ENCODE results near the gene GLYATL1B. TPM values are rescaled to one million over a fixed set of nuclear protein-coding genes. Genes with fewer than 3 reads are reported as not detected.
A peak's percentile ranks its signal among the peaks of the same experiment; 100 is the strongest.
"Not testable (repeated sequence)": the region's sequence is repeated elsewhere in the genome, so short reads cannot be mapped to it uniquely, and the experiment has no call there.

Gene GLYATL1B
- total RNA-seq, 2 donors from 2014 or later, result not detected

DNA sequence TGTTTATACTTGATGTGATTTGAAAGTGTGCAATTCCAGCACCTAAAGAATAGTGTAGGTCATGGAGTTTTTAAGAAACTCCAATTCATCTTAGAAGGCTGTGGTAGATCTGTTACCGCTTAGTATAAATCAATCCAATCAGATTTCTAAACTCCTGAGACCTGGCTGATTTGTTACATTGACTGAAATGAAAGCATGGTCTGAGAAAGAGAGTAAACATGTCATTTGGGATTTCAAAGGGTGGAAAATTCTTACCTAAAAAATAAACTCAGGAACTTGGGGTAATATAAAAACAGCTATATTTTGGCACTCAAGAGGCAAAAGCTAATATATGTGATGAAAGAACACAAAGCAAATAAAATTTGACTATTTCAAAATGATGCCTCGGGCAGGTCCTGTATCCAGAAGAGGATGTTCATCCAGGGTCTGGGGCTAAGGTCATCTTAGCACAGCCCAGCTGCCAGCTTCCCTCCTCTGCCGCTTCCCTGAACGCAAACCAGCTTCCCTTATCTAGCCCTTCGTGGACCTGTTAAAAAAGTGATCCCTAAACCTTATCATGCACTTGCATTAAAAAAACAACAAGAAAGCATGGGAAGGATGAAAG, 10.0 kb downstream of the GLYATL1B start:
- H3K27ac ChIP-seq; H3K27me3 ChIP-seq (replicated peaks; ENCODE audit: insufficient read depth); intact Hi-C loops (cut with DNase I); H3K9me3 ChIP-seq; DNase-seq (ENCODE audit: low spot score); H3K36me3 ChIP-seq; H3K4me1 ChIP-seq (replicated peaks); H3K4me3 ChIP-seq: not testable (repeated sequence)
- WGBS, result 86% methylated on average over 5 of the region's 5 CpGs

GRCh38 chr11:59097113-59097708, 11.1 kb downstream of the GLYATL1B start:
- DNase-seq (ENCODE audit: low spot score), result peak; percentile 36
- no peaks in the 10 kb centered on the region for H3K4me1 ChIP-seq (replicated peaks)
- intact Hi-C loops (cut with DNase I), result no loop called here
- no peak overlapping the region for H3K4me3 ChIP-seq
- H3K36me3 ChIP-seq, result no peaks in the 10 kb centered on the region
- H3K27ac ChIP-seq, result no peak overlapping the region
- TF ChIP-seq POLR2A (IDR thresholded peaks at IDR 0.05), result no peak
- TF ChIP-seq, protein P1, sequence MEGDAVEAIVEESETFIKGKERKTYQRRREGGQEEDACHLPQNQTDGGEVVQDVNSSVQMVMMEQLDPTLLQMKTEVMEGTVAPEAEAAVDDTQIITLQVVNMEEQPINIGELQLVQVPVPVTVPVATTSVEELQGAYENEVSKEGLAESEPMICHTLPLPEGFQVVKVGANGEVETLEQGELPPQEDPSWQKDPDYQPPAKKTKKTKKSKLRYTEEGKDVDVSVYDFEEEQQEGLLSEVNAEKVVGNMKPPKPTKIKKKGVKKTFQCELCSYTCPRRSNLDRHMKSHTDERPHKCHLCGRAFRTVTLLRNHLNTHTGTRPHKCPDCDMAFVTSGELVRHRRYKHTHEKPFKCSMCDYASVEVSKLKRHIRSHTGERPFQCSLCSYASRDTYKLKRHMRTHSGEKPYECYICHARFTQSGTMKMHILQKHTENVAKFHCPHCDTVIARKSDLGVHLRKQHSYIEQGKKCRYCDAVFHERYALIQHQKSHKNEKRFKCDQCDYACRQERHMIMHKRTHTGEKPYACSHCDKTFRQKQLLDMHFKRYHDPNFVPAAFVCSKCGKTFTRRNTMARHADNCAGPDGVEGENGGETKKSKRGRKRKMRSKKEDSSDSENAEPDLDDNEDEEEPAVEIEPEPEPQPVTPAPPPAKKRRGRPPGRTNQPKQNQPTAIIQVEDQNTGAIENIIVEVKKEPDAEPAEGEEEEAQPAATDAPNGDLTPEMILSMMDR (IDR thresholded peaks at IDR 0.05), result peak in 3 of 4 experiments; percentile 37 to 49 (median 46)
- 94% methylated on average over 5 of the region's 5 CpGs for WGBS
- no peaks in the 10 kb centered on the region for H3K9me3 ChIP-seq
- no peaks in the 10 kb centered on the region for H3K27me3 ChIP-seq (replicated peaks; ENCODE audit: insufficient read depth)

GRCh38 chr11:59097938-59098337, 11.8 kb downstream of the GLYATL1B start:
- peak overlapping the region in 1 of 2 donors; percentile 15 for H3K27ac ChIP-seq
- H3K27me3 ChIP-seq (replicated peaks; ENCODE audit: insufficient read depth); H3K4me3 ChIP-seq; H3K36me3 ChIP-seq; intact Hi-C loops (cut with DNase I); H3K9me3 ChIP-seq; H3K4me1 ChIP-seq (replicated peaks): not testable (repeated sequence)
- DNase-seq (ENCODE audit: low spot score), result peak; percentile 71
- 24% methylated on average over 8 of the region's 8 CpGs for WGBS
- peak; percentile 46 for TF ChIP-seq POLR2AphosphoS5 (IDR thresholded peaks at IDR 0.05)

DNA sequence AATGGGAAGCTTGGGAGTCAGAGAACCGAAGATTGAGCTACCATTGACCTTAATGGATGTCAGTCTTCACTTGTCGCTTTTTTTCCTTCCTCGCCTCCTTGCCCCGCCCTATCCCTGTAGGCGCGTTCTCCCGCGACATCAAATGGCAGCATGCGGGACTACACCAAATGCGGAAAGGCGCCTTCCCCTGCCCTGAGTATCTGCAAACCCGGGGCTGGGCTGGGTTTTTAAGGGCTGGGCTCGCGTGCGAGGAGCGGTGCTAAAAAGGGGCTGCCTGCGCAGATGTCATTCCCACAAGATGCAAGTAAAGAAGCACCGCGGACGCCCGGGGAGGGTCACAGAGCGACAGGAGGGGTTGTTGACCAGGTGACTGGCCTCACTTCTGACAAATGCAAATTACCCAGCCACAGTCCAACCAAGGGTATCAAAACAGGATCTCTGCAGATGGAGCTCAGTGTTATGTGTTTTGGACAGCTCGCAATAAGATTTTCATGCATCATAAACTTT, 16.2 kb downstream of the GLYATL1B start:
- intact Hi-C loops (cut with DNase I), result no loop called here
- 6% methylated on average over 23 of the region's 23 CpGs for WGBS
- H3K9me3 ChIP-seq, result no peaks in the 10 kb centered on the region
- H3K27ac ChIP-seq, result peak overlapping the region in 1 of 2 donors; percentile 18
- DNase-seq (ENCODE audit: low spot score), result peak; percentile 53
- TF ChIP-seq, protein P1 (IDR thresholded peaks at IDR 0.05), result peak in 3 of 4 experiments; percentile 16 to 43 (median 37)
- TF ChIP-seq POLR2A (IDR thresholded peaks at IDR 0.05) (no peak), POLR2AphosphoS5 (IDR thresholded peaks at IDR 0.05) (no peak)
- H3K36me3 ChIP-seq, result no peaks in the 10 kb centered on the region
- no peaks in the 10 kb centered on the region for H3K27me3 ChIP-seq (replicated peaks; ENCODE audit: insufficient read depth)
- H3K4me1 ChIP-seq (replicated peaks), result peaks cover 5% of the 10 kb centered on the region
- H3K4me3 ChIP-seq, result peak overlapping the region; percentile 10 to 14

DNA sequence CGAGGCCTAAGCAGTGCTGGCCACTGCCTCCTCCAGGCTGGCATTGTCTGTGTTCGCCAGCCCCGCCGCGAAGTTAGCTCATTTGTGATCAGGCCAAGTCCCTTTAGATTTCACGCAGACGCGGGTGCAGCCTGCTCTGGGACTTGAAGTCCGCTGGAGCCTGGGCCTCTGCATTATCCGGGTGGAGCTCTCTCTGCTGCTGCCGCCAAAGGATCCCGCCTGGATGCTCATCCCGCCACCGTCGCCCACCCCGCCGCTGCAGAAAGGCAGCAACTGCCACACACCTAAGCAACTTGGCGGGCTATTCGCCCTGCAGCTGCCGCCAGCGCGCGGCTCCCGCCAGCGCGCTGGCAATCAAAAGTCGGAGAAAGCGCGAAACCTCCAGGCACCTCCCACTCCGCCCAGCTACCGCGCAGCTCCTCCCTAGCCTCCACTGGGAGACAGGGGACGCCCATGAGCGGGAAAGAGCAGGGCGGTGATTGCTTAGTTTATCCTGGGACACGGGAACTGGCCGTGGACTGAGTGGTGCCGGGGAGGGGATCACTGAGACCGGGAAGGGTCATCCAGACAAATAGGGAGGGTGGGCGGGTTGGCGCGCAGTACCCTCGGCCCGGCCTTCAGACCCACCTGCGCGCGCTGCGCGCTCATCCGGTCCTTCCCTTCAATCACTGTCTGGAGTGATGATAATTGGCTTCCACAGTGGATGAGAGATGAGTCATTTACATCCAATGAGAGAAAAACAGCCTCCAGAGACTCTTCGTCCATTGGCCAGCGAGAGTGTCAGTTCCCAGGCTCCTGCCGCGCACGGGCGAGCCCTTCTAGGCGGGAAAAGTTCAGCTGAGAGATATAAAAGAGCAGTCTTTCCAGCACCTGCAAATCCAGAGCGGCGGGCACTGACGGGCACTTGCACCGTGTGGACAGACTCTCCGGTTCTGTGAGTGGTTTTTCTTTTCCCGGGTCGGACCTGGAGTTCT, 20.5 kb downstream of the GLYATL1B start, which contains the start of gene FAM111B:
Gene FAM111B (plus strand): TSS at position 875 of the 974 bp plus-strand sequence. CDS start 2,389 bp downstream, outside the sequence.
- TF ChIP-seq, protein P1 (IDR thresholded peaks at IDR 0.05), result peak in 1 of 4 experiments; percentile 20
- TF ChIP-seq POLR2A (IDR thresholded peaks at IDR 0.05) (no peak), POLR2AphosphoS5 (IDR thresholded peaks at IDR 0.05) (peak; percentile 69)
- Histone ChIP-seq H3K27me3 (replicated peaks; ENCODE audit: insufficient read depth) (no peaks in the 10 kb centered on the region), H3K4me1 (replicated peaks) (peaks cover 5% of the 10 kb centered on the region), H3K4me3 (peak within 1 kb of the TSS; percentile 40 to 44), H3K9me3 (no peaks in the 10 kb centered on the region), H3K36me3 (no peaks in the 10 kb centered on the region), H3K27ac (peak within 1 kb of the TSS; percentile 67 to 76)
- intact Hi-C loops (cut with DNase I), result no loop called here
- under 1% methylated on average over 64 of the region's 64 CpGs for WGBS
- DNase-seq (ENCODE audit: low spot score), result peak; percentile 93

- 25% methylated on average over 10 of the region's 10 CpGs for WGBS
- H3K27me3 ChIP-seq (replicated peaks; ENCODE audit: insufficient read depth); intact Hi-C loops (cut with DNase I); DNase-seq (ENCODE audit: low spot score); H3K27ac ChIP-seq; H3K36me3 ChIP-seq; H3K9me3 ChIP-seq; H3K4me3 ChIP-seq; H3K4me1 ChIP-seq (replicated peaks): not testable (repeated sequence)
Measured at GRCh38 chr11:59107721-59108120, 21.6 kb downstream of the GLYATL1B start.

All from prostate gland (tissue), 2 donors.